ENCODE results near the gene FAM107A. TPM values are rescaled to one million over a fixed set of nuclear protein-coding genes. Genes with fewer than 3 reads are reported as not detected.

The FAM107A gene
- total RNA-seq, 1 experiment from 2014 or later: not detected

- no peaks in the 10 kb centered on the region for H3K36me3 Mint-ChIP-seq (ENCODE audit: insufficient read depth, unreplicated experiment)
- ChIA-PET POLR2A (no interaction called here), CTCF (no interaction called here)
- intact Hi-C loops (cut with micrococcal nuclease): no loop called here
- DNase-seq (ENCODE audit: unreplicated experiment): no peak
- BruUV-seq (replicated peaks): no TSS peak
- no peaks in the 10 kb centered on the region for H3K9me3 Mint-ChIP-seq (ENCODE audit: unreplicated experiment)
- no peaks in the 10 kb centered on the region for H3K27me3 Mint-ChIP-seq (ENCODE audit: insufficient read depth, unreplicated experiment)
- H3K4me1 Mint-ChIP-seq (ENCODE audit: insufficient read depth, unreplicated experiment): peaks cover 20% of the 10 kb centered on the region
- H3K4me3 Mint-ChIP-seq (ENCODE audit: unreplicated experiment): no peak overlapping the region
- no peak for TF ChIP-seq CTCF (IDR thresholded peaks at IDR 0.05; ENCODE audit: unreplicated experiment)
- H3K27ac Mint-ChIP-seq (ENCODE audit: low read depth, unreplicated experiment): no peak overlapping the region
These were observed 14.7 kb downstream of the FAM107A start for GRCh38 chr3:58562498-58562897.

- POLR2A ChIA-PET: interaction anchor here (0.6 kb wide), 1 partner anchor 59 kb away, joined by 3 read pairs; no protein-coding TSS in a partner anchor
- Mint-ChIP-seq H3K36me3 (ENCODE audit: insufficient read depth, unreplicated experiment) (no peaks in the 10 kb centered on the region), H3K4me1 (ENCODE audit: insufficient read depth, unreplicated experiment) (peaks cover 20% of the 10 kb centered on the region), H3K9me3 (ENCODE audit: unreplicated experiment) (no peaks in the 10 kb centered on the region), H3K27ac (ENCODE audit: low read depth, unreplicated experiment) (no peak overlapping the region), H3K4me3 (ENCODE audit: unreplicated experiment) (no peak overlapping the region), H3K27me3 (ENCODE audit: insufficient read depth, unreplicated experiment) (peaks cover 4% of the 10 kb centered on the region)
- BruUV-seq (replicated peaks): no TSS peak
- peak; percentile 67 for DNase-seq (ENCODE audit: unreplicated experiment)
- CTCF ChIA-PET: interaction anchor here (0.6 to 3.9 kb wide), 5 partner anchors 8 to 1290 kb away, joined by 3 to 23 read pairs (median 4); partner anchors contain the start of gene FAM107A
- intact Hi-C loops (cut with micrococcal nuclease): loop anchor here (2.0 kb wide), 1 partner anchor 70 kb away; no protein-coding TSS in a partner anchor
- peak; percentile 11 for TF ChIP-seq CTCF (IDR thresholded peaks at IDR 0.05; ENCODE audit: unreplicated experiment)
These were observed 16.4 kb downstream of the FAM107A start for GRCh38 chr3:58560771-58561311.

GRCh38 chr3:58559586-58559985 is 17.6 kb downstream of the FAM107A start:
- no TSS peak for BruUV-seq (replicated peaks)
- intact Hi-C loops (cut with micrococcal nuclease): no loop called here
- no peak for TF ChIP-seq CTCF (IDR thresholded peaks at IDR 0.05; ENCODE audit: unreplicated experiment)
- Mint-ChIP-seq H3K9me3 (ENCODE audit: unreplicated experiment) (no peaks in the 10 kb centered on the region), H3K27me3 (ENCODE audit: insufficient read depth, unreplicated experiment) (peaks cover 12% of the 10 kb centered on the region), H3K36me3 (ENCODE audit: insufficient read depth, unreplicated experiment) (no peaks in the 10 kb centered on the region), H3K4me1 (ENCODE audit: insufficient read depth, unreplicated experiment) (peaks cover 14% of the 10 kb centered on the region), H3K27ac (ENCODE audit: low read depth, unreplicated experiment) (no peak overlapping the region), H3K4me3 (ENCODE audit: unreplicated experiment) (no peak overlapping the region)
- ChIA-PET POLR2A (no interaction called here), CTCF (interaction anchor here (0.8 to 4.5 kb wide), 3 partner anchors 8 to 70 kb away, joined by 5 to 60 read pairs (median 23); no protein-coding TSS in a partner anchor)
- no peak for DNase-seq (ENCODE audit: unreplicated experiment)

DNA sequence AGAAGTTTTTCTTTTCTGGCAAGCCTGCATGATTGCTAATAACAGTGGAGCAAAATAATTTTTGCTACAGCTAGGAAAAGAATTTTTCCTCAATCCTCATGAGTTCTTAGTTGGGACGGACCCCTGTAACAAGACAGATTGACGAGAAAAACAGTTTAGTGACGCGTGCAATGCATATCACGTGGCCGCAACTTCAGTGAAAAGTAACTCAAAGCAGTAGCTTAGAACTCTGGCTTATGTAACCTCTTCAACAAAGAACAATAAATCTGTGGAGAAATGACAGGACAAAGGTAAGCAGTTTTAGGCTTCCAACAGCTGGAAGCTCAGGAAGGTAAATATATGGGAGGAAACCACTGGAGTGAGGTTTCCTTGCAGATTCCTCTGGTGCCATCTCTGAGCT is 19.7 kb downstream of the FAM107A start:
- POLR2A ChIA-PET: interaction anchor here (1.1 kb wide), 1 partner anchor 19 kb away, joined by 3 read pairs; no protein-coding TSS in a partner anchor
- Mint-ChIP-seq H3K36me3 (ENCODE audit: insufficient read depth, unreplicated experiment) (no peaks in the 10 kb centered on the region), H3K27me3 (ENCODE audit: insufficient read depth, unreplicated experiment) (peaks cover 12% of the 10 kb centered on the region), H3K9me3 (ENCODE audit: unreplicated experiment) (no peaks in the 10 kb centered on the region), H3K4me1 (ENCODE audit: insufficient read depth, unreplicated experiment) (no peaks in the 10 kb centered on the region), H3K4me3 (ENCODE audit: unreplicated experiment) (no peak overlapping the region), H3K27ac (ENCODE audit: low read depth, unreplicated experiment) (no peak overlapping the region)
- no TSS peak for BruUV-seq (replicated peaks)
- no peak for TF ChIP-seq CTCF (IDR thresholded peaks at IDR 0.05; ENCODE audit: unreplicated experiment)
- CTCF ChIA-PET: interaction anchor here (0.6 to 4.5 kb wide), 6 partner anchors 10 to 1781 kb away, joined by 3 to 60 read pairs (median 6); no protein-coding TSS in a partner anchor
- no peak for DNase-seq (ENCODE audit: unreplicated experiment)
- intact Hi-C loops (cut with micrococcal nuclease): no loop called here
